Activated CD4-positive, alpha-beta memory T cell treated with anti-CD3 and anti-CD28 coated beads, Interleukin-2, amount 10 ng/mL, durations not matched to agents 7 days and 5 days (primary cell): ENCODE data around the gene VPS72. TPM values are rescaled to one million over a fixed set of nuclear protein-coding genes. Genes with fewer than 3 reads are reported as not detected.
A peak's percentile ranks its signal among the peaks of the same experiment; 100 is the strongest.

Experiments used
- CTCF ChIA-PET: fragments of 350-600 bp; sonication (Branson Sonifier 250); formaldehyde crosslinking; loops from one replicate; lab custom pipeline; 2021; ENCODE audit warnings: antibody characterized with exemption, inconsistent platforms; lab: Charles Lee
- POLR2A ChIA-PET: fragments of 350-600 bp; sonication (Branson Sonifier 250); formaldehyde crosslinking; loops from one replicate; lab custom pipeline; 2021; ENCODE audit warnings: antibody characterized with exemption; lab: Charles Lee
- DNase-seq: peaks from one replicate; pipeline ENCODE4 v3.0.0-alpha.2; 2020
- H3K27ac Mint-ChIP-seq: one replicate; pipeline ENCODE4 v1.8.0; 2021; ENCODE audit warnings: mild to moderate bottlenecking, mixed read lengths
- H3K27me3 Mint-ChIP-seq: one replicate; pipeline ENCODE4 v1.8.0; 2021; ENCODE audit warnings: mixed read lengths
- H3K36me3 Mint-ChIP-seq: one replicate; pipeline ENCODE4 v1.8.0; 2021; ENCODE audit warnings: low read depth, mixed read lengths
- H3K4me1 Mint-ChIP-seq: one replicate; pipeline ENCODE4 v1.8.0; 2021; ENCODE audit warnings: mixed read lengths
- H3K4me3 Mint-ChIP-seq: one replicate; pipeline ENCODE4 v1.8.0; 2021; ENCODE audit warnings: mild to moderate bottlenecking, mixed read lengths
- H3K9me3 Mint-ChIP-seq: one replicate; pipeline ENCODE4 v1.8.0; 2021; ENCODE audit warnings: mixed read lengths
- total RNA-seq, 2 experiments: library from RNA; stranded (reverse); gene quantifications; one replicate each; pipeline ENCODE4 v1.2.3, GENCODE V29; 2021

Gene VPS72
- total RNA-seq, 2 experiments from 2014 or later, result 76.1 to 78.8 TPM

DNA sequence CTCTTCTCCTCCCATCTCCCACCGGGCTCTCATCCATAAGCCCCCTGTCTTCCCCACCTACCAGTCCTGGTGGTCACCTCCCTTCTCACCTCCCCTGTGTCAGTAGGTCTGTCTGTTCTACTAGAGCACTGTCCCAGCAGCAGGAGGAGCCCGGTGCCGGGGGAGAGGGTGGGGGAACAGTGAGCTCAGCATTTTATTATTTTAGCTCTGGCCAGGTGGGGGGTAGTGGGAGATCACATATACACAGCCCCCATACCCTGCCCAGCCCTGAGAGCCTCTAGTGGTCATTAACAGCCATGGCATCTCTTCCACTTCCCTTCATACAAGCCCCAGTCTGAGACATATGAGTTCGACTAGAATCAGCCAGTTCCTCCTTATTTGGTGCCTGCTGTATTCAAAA lies 14.1 kb downstream of the VPS72 start, which contains the start of gene TMOD4:
Gene TMOD4, minus strand, starts transcription at position 119 of the 400 bp plus-strand sequence. CDS start 1,106 bp downstream, outside the sequence.
- POLR2A ChIA-PET, result interaction anchor here (1.0 kb wide), 2 partner anchors 10 to 19 kb away, joined by 3 to 4 read pairs; partner anchors contain the start of genes SCNM1 and TNFAIP8L2
- CTCF ChIA-PET, result interaction anchor here (1.2 to 1.6 kb wide), 2 partner anchors 14 to 21 kb away, joined by 3 to 6 read pairs; partner anchors contain the start of gene VPS72
- no peak for DNase-seq
- Mint-ChIP-seq H3K36me3 (peaks cover 61% of the 10 kb centered on the region), H3K27me3 (no peaks in the 10 kb centered on the region), H3K4me1 (no peaks in the 10 kb centered on the region), H3K4me3 (no peak within 1 kb of the TSS), H3K9me3 (no peaks in the 10 kb centered on the region), H3K27ac (no peak within 1 kb of the TSS)

DNA sequence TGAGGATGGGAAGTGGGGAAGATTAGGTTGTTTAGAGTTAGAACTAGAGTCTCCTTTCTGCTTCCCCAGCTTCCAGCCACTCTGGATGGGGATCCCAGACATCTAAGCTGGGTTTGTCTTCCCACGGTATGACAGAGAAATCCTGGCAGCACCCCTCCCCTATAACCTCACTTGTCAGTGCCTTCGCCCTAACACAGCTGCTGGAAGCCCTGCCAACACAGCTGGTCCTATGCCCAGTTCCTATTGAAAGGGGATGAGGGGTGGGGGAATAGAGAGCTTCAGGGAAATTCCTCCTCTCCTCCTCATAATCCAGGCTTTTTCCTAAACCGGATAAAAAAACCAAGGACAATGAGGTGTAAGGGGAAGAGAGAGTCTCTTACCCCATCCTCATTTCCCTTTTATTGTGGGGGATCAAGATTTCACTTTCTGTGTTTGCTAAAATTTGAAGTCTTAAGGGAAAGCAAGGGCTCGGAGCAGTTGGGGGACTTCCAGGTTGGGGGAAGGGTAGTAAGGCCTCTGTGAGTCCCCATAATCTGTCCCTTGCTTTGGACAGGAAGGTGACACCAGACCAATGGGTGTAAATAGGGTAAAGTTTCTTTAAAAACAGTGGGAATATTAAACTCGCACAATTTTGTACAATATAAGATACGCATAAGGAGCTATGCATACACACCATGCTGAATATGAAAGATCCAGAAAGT lies 14.8 kb downstream of the VPS72 start:
- Mint-ChIP-seq H3K4me1 (no peaks in the 10 kb centered on the region), H3K27ac (no peak overlapping the region), H3K36me3 (peaks cover 62% of the 10 kb centered on the region), H3K4me3 (no peak overlapping the region), H3K9me3 (no peaks in the 10 kb centered on the region), H3K27me3 (no peaks in the 10 kb centered on the region)
- ChIA-PET POLR2A (interaction anchor here (1.0 kb wide), 2 partner anchors 9 to 19 kb away, joined by 3 to 4 read pairs; partner anchors contain the start of genes SCNM1 and TNFAIP8L2), CTCF (interaction anchor here (0.9 to 1.6 kb wide), 3 partner anchors 15 to 76 kb away, joined by 3 to 6 read pairs (median 3); partner anchors contain the start of gene VPS72)
- DNase-seq, result no peak

- H3K4me3 Mint-ChIP-seq, result no peak overlapping the region
- no peaks in the 10 kb centered on the region for H3K9me3 Mint-ChIP-seq
- DNase-seq, result no peak
- H3K27me3 Mint-ChIP-seq, result no peaks in the 10 kb centered on the region
- H3K36me3 Mint-ChIP-seq, result peaks cover 58% of the 10 kb centered on the region
- H3K4me1 Mint-ChIP-seq, result peaks cover 21% of the 10 kb centered on the region
- POLR2A ChIA-PET, result interaction anchor here (1.0 to 2.2 kb wide), 3 partner anchors 14 to 84 kb away, joined by 4 to 12 read pairs (median 8); partner anchors contain the start of genes PSMD4, TNFAIP8L2 and VPS72
- H3K27ac Mint-ChIP-seq, result no peak overlapping the region
- CTCF ChIA-PET, result interaction anchor here (1.5 kb wide), 1 partner anchor 81 kb away, joined by 4 read pairs; no protein-coding TSS in a partner anchor
Observed at GRCh38 chr1:151171190-151171589, 18.8 kb downstream of the VPS72 start.

DNA sequence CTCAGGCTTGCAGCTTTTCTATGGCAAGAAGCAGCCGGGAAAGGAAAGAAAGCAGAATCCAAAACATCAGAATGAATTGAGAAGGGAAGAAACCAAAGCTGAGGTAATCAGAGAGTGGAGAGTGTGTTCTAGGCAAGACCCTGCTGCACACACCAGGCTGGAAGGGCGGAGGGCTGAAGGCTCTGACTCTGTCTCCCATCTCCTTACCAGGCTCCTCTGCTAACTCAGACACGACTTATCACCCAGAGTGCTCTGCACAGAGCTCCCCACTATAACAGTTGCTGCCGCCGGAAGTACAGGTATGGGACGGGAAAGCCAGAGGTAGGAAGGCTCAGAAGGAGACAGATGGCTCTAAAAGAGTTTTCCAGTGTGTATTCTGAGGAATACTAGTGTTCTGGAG lies 22.9 kb downstream of the VPS72 start:
- no peak for DNase-seq
- POLR2A ChIA-PET, result interaction anchor here (1.4 to 4.3 kb wide), 6 partner anchors 10 to 143 kb away, joined by 3 to 37 read pairs (median 8); partner anchors contain the start of genes PSMD4, TNFAIP8L2 and VPS72
- H3K4me3 Mint-ChIP-seq, result peak overlapping the region; percentile 85
- H3K27me3 Mint-ChIP-seq, result no peaks in the 10 kb centered on the region
- H3K36me3 Mint-ChIP-seq, result peaks cover 50% of the 10 kb centered on the region
- peak overlapping the region; percentile 83 for H3K27ac Mint-ChIP-seq
- CTCF ChIA-PET, result interaction anchor here (0.8 to 2.0 kb wide), 3 partner anchors 12 to 143 kb away, joined by 4 to 10 read pairs (median 7); no protein-coding TSS in a partner anchor
- peaks cover 49% of the 10 kb centered on the region for H3K4me1 Mint-ChIP-seq
- H3K9me3 Mint-ChIP-seq, result no peaks in the 10 kb centered on the region

DNA sequence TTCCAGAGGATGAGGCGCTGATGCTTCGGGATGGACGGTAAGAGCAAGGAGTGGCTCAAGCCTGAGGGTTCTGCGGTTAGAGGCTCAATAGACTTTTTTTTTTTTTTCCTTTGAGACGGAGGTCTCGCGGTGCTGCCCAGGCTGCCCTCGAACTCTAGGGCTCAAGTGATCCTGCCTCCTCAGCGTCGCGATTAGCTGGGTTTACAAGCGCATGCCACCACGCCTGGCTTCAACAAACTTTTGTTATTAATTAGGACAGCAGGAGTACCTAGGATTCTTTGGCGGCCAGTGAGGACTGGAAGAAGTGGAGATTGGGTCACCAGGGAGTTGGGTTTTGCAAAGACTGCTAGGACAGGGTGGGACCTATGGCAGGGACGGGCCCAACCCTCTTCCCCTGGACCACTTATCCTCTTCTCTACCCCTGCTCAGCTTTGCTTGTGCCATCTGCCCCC lies 23.5 kb downstream of the VPS72 start:
- no peak for DNase-seq
- ChIA-PET POLR2A (interaction anchor here (0.6 to 4.3 kb wide), 13 partner anchors 9 to 802 kb away, joined by 3 to 37 read pairs (median 4); partner anchors contain the start of genes MINDY1, PSMD4, RPRD2 and TMOD4), CTCF (interaction anchor here (0.6 to 2.4 kb wide), 4 partner anchors 10 to 67 kb away, joined by 4 to 10 read pairs (median 8); partner anchors contain the start of gene TNFAIP8L2)
- Mint-ChIP-seq H3K4me3 (peak overlapping the region; percentile 85), H3K9me3 (no peaks in the 10 kb centered on the region), H3K27ac (peak overlapping the region; percentile 83), H3K27me3 (no peaks in the 10 kb centered on the region), H3K36me3 (peaks cover 56% of the 10 kb centered on the region), H3K4me1 (peaks cover 55% of the 10 kb centered on the region)

GRCh38 chr1:151165738-151166504 lies 24.1 kb downstream of the VPS72 start, which contains the start of the genes LYSMD1 and SCNM1:
Gene LYSMD1, minus strand, starts transcription at chr1:151165902. Its CDS starts 644 bp downstream, at chr1:151165258.
Gene SCNM1, plus strand, starts transcription at chr1:151166144. Its CDS starts 9 bp downstream, at chr1:151166153.
- POLR2A ChIA-PET, result interaction anchor here (0.6 to 4.3 kb wide), 13 partner anchors 9 to 802 kb away, joined by 3 to 37 read pairs (median 4); partner anchors contain the start of genes MINDY1, PSMD4, RPRD2 and TMOD4
- Mint-ChIP-seq H3K27me3 (no peaks in the 10 kb centered on the region), H3K4me1 (peaks cover 58% of the 10 kb centered on the region), H3K4me3 (peak within 1 kb of the TSS; percentile 85), H3K27ac (peak within 1 kb of the TSS; percentile 83), H3K9me3 (no peaks in the 10 kb centered on the region), H3K36me3 (peaks cover 54% of the 10 kb centered on the region)
- CTCF ChIA-PET, result interaction anchor here (0.6 to 2.4 kb wide), 3 partner anchors 9 to 66 kb away, joined by 4 to 10 read pairs (median 10); partner anchors contain the start of gene TNFAIP8L2
- DNase-seq, result peak; percentile 98

DNA sequence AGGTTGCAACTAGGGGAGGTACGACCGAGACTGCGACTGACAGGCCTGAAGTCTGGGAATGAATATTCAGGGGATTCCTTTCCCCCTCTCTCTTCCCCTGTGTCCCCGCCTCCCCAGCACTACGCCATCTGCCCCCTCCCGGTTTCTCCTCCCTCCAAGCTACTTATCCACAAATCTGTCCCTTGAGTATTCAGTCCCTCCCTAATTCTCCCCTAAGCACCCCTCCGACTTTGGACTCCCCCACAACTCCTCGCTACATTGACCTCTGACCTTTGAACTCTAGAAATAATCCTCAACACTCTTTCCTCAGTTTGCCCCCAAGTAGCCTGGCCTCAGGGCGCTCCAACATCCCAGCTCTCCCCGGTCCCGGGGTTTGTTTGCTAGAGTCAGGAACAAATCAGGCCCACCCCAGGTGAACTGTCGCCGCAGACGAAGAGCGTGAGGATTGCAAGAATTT lies 24.7 kb downstream of the VPS72 start:
- ChIA-PET POLR2A (interaction anchor here (1.1 to 4.3 kb wide), 6 partner anchors 8 to 159 kb away, joined by 3 to 37 read pairs (median 7); partner anchors contain the start of genes MINDY1, PSMD4, TNFAIP8L2 and VPS72), CTCF (interaction anchor here (0.8 to 2.4 kb wide), 3 partner anchors 8 to 66 kb away, joined by 3 to 10 read pairs (median 5); partner anchors contain the start of gene TNFAIP8L2)
- H3K27ac Mint-ChIP-seq, result peak overlapping the region; percentile 83
- peaks cover 53% of the 10 kb centered on the region for H3K36me3 Mint-ChIP-seq
- H3K4me3 Mint-ChIP-seq, result peak overlapping the region; percentile 85
- no peaks in the 10 kb centered on the region for H3K9me3 Mint-ChIP-seq
- no peak for DNase-seq
- H3K27me3 Mint-ChIP-seq, result no peaks in the 10 kb centered on the region
- H3K4me1 Mint-ChIP-seq, result peaks cover 62% of the 10 kb centered on the region

DNA sequence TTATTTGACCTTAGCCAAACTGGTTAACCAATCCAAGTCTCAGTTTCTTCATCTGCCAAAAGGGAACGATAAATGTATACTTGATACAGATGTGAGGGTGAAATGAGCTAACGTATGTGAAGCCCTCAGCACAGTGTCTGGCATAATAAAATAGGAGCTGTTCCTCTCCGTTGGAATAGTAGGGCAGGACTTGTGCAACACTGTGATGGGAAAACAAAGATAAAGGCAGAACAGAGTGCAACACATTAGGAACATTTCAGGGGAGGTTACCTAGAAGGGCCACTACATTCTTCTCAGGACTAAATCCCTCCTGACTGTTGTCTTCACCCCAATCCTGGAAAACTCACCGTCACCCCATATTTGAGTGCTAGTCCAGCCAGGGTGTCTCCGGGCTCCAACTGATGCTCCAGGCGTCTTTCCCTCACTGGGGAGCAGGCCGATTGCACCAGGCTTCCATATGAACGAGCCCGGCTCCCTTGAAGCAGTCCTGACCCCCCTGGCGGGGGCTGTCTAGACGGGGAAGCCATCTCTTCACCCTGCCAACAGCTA lies 25.2 kb downstream of the VPS72 start:
- Mint-ChIP-seq H3K27ac (peak overlapping the region; percentile 83), H3K4me1 (peaks cover 65% of the 10 kb centered on the region), H3K27me3 (no peaks in the 10 kb centered on the region), H3K9me3 (no peaks in the 10 kb centered on the region), H3K4me3 (peak overlapping the region; percentile 85), H3K36me3 (peaks cover 51% of the 10 kb centered on the region)
- POLR2A ChIA-PET, result interaction anchor here (1.1 to 4.3 kb wide), 4 partner anchors 8 to 158 kb away, joined by 3 to 37 read pairs (median 21); partner anchors contain the start of genes MINDY1, TNFAIP8L2 and VPS72
- DNase-seq, result no peak
- CTCF ChIA-PET, result interaction anchor here (0.8 to 2.4 kb wide), 3 partner anchors 8 to 65 kb away, joined by 3 to 10 read pairs (median 5); partner anchors contain the start of gene TNFAIP8L2

GRCh38 chr1:151159373-151159772 lies 30.6 kb downstream of the VPS72 start:
- H3K27me3 Mint-ChIP-seq, result no peaks in the 10 kb centered on the region
- no peak overlapping the region for H3K4me3 Mint-ChIP-seq
- peaks cover 53% of the 10 kb centered on the region for H3K36me3 Mint-ChIP-seq
- no peak for DNase-seq
- no peaks in the 10 kb centered on the region for H3K9me3 Mint-ChIP-seq
- ChIA-PET CTCF (interaction anchor here (9.4 kb wide), 1 partner anchor 59 kb away, joined by 267 read pairs; no protein-coding TSS in a partner anchor), POLR2A (interaction anchor here (1.7 to 5.1 kb wide), 3 partner anchors 31 to 122 kb away, joined by 5 to 65 read pairs (median 9); partner anchors contain the start of genes CDC42SE1, MLLT11, VPS72 and ZNF687)
- peaks cover 66% of the 10 kb centered on the region for H3K4me1 Mint-ChIP-seq
- H3K27ac Mint-ChIP-seq, result peak overlapping the region; percentile 96

- H3K4me3 Mint-ChIP-seq, result peak overlapping the region; percentile 98
- ChIA-PET CTCF (interaction anchor here (3.3 to 9.4 kb wide), 2 partner anchors 11 to 59 kb away, joined by 18 to 267 read pairs; no protein-coding TSS in a partner anchor), POLR2A (interaction anchor here (0.8 to 5.1 kb wide), 5 partner anchors 31 to 123 kb away, joined by 3 to 65 read pairs (median 5); partner anchors contain the start of genes CDC42SE1, MLLT11, PIP5K1A and VPS72)
- H3K9me3 Mint-ChIP-seq, result no peaks in the 10 kb centered on the region
- no peak for DNase-seq
- peaks cover 62% of the 10 kb centered on the region for H3K4me1 Mint-ChIP-seq
- peaks cover 53% of the 10 kb centered on the region for H3K36me3 Mint-ChIP-seq
- no peaks in the 10 kb centered on the region for H3K27me3 Mint-ChIP-seq
- peak overlapping the region; percentile 96 for H3K27ac Mint-ChIP-seq
Observed at GRCh38 chr1:151158751-151159251, 31.2 kb downstream of the VPS72 start.
